CD8-positive, alpha-beta memory T cell (primary cell): ENCODE data around the gene MPPE1. TPM values are rescaled to one million over a fixed set of nuclear protein-coding genes. Genes with fewer than 3 reads are reported as not detected.
A peak's percentile ranks its signal among the peaks of the same experiment; 100 is the strongest.

Source experiments
- CTCF ChIA-PET: fragments of 350-600 bp; sonication (Branson Sonifier 250); formaldehyde crosslinking; loops from one replicate; lab custom pipeline; 2021; ENCODE audit warnings: antibody characterized with exemption; lab: Charles Lee
- POLR2A ChIA-PET: fragments of 350-600 bp; sonication (Branson Sonifier 250); formaldehyde crosslinking; loops from one replicate; lab custom pipeline; 2021; ENCODE audit warnings: antibody characterized with exemption; lab: Charles Lee
- DNase-seq, 5 donors: peaks; one replicate each; pipeline versions ENCODE4 v3.0.0 to v3.0.0-alpha.2; 2020 to 2022; ENCODE audit warnings: mixed read lengths in 1 of 5
- H3K27ac ChIP-seq: one replicate; pipeline ENCODE4 v1.7.0; 2013; ENCODE audit warnings: low read depth, mild to moderate bottlenecking, low read length, moderate library complexity
- H3K27me3 ChIP-seq: 2 replicates; pipeline ENCODE4 v1.7.0; 2013; ENCODE audit warnings: low read length, mild to moderate bottlenecking; ENCODE audit not compliant: insufficient read depth, poor library complexity, severe bottlenecking
- H3K36me3 ChIP-seq: 2 replicates; pipeline ENCODE4 v1.7.0; 2013; ENCODE audit warnings: mild to moderate bottlenecking, low read length, moderate library complexity; ENCODE audit not compliant: insufficient read depth
- H3K4me1 ChIP-seq: 2 replicates; pipeline ENCODE4 v1.7.0; 2013; ENCODE audit warnings: mild to moderate bottlenecking, low read length, moderate library complexity; ENCODE audit not compliant: insufficient read depth
- H3K4me3 ChIP-seq: 2 replicates; pipeline ENCODE4 v1.7.0; 2013; ENCODE audit warnings: mild to moderate bottlenecking, low read length
- H3K9me3 ChIP-seq: 2 replicates; pipeline ENCODE4 v1.7.0; 2013; ENCODE audit warnings: mild to moderate bottlenecking, low read length
- H3K27ac Mint-ChIP-seq, 8 donors: one replicate each; pipeline ENCODE4 v1.8.0; 2020 to 2021; ENCODE audit warnings: mixed read lengths in 8 of 8, mild to moderate bottlenecking in 6 of 8, inconsistent platforms in 3 of 8, moderate library complexity in 3 of 8
- H3K27me3 Mint-ChIP-seq, 2 donors: one replicate each; pipeline ENCODE4 v1.8.0; 2020 to 2021; ENCODE audit warnings: mixed read lengths in 2 of 2, mild to moderate bottlenecking in 1 of 2, moderate library complexity in 1 of 2
- H3K36me3 Mint-ChIP-seq, 3 donors: one replicate each; pipeline ENCODE4 v1.8.0; 2020 to 2021; ENCODE audit warnings: mixed read lengths in 3 of 3, inconsistent platforms in 1 of 3, mild to moderate bottlenecking in 1 of 3
- H3K4me1 Mint-ChIP-seq, 3 donors: one replicate each; pipeline ENCODE4 v1.8.0; 2020 to 2021; ENCODE audit warnings: mixed read lengths in 3 of 3, inconsistent platforms in 1 of 3, mild to moderate bottlenecking in 1 of 3
- H3K4me3 Mint-ChIP-seq, 7 donors: one replicate each; pipeline ENCODE4 v1.8.0; 2020 to 2021; ENCODE audit warnings: mixed read lengths in 7 of 7, mild to moderate bottlenecking in 6 of 7, moderate library complexity in 4 of 7, inconsistent platforms in 2 of 7
- H3K9me3 Mint-ChIP-seq, 5 donors: one replicate each; pipeline ENCODE4 v1.8.0; 2020 to 2022; ENCODE audit warnings: mixed read lengths in 5 of 5, mild to moderate bottlenecking in 3 of 5, moderate library complexity in 2 of 5, inconsistent platforms in 1 of 5
- polyA plus RNA-seq: library from polyadenylated mRNA; unstranded; fragments of 300-500 nt; fragmentation: Illumina TruSeq; gene quantifications from one replicate; pipeline ENCODE4 v1.2.3, GENCODE V29; 2021
- total RNA-seq, 2 experiments: library from RNA; stranded (reverse); gene quantifications; one replicate each; pipeline ENCODE4 v1.2.3, GENCODE V29; 2021

The MPPE1 gene
- total and polyA plus RNA-seq, 3 experiments from 2014 or later, result 32.3 to 44.0 (median 37.7) TPM

DNA sequence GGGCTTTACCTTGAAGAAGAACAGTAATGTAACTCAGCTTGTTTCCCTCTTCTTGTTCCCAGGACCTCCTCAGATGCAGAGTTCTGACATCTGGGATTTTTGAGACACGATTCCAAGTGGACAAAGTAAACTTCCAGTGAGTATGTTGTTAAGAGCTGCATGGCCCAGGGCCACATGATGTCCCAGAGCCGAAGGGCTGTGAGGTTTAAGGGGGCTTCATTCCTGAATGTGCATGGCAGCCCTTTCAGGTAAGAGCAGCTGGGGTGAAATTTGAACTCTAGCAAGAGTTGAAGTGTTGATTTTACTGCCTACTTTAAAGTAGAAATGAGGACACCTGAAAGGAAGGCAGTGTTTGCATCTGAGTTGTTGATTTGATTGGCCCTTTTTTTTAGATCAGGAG, 43.6 kb downstream of the MPPE1 start:
- H3K4me1 ChIP-seq, result no peaks in the 10 kb centered on the region
- Mint-ChIP-seq H3K9me3 (no peaks in the 10 kb centered on the region), H3K4me3 (no peak overlapping the region), H3K4me1 (no peaks in the 10 kb centered on the region), H3K27me3 (peaks cover 10 to 23% of the 10 kb centered on the region in 2 donors), H3K27ac (peak overlapping the region in 1 of 8 donors; percentile 54), H3K36me3 (no peaks in the 10 kb centered on the region)
- CTCF ChIA-PET, result no interaction called here
- POLR2A ChIA-PET, result no interaction called here
- H3K27me3 ChIP-seq, result no peaks in the 10 kb centered on the region
- no peaks in the 10 kb centered on the region for H3K36me3 ChIP-seq
- H3K4me3 ChIP-seq, result no peak overlapping the region
- H3K9me3 ChIP-seq, result no peaks in the 10 kb centered on the region
- no peak overlapping the region for H3K27ac ChIP-seq
- DNase-seq, result no peak

DNA sequence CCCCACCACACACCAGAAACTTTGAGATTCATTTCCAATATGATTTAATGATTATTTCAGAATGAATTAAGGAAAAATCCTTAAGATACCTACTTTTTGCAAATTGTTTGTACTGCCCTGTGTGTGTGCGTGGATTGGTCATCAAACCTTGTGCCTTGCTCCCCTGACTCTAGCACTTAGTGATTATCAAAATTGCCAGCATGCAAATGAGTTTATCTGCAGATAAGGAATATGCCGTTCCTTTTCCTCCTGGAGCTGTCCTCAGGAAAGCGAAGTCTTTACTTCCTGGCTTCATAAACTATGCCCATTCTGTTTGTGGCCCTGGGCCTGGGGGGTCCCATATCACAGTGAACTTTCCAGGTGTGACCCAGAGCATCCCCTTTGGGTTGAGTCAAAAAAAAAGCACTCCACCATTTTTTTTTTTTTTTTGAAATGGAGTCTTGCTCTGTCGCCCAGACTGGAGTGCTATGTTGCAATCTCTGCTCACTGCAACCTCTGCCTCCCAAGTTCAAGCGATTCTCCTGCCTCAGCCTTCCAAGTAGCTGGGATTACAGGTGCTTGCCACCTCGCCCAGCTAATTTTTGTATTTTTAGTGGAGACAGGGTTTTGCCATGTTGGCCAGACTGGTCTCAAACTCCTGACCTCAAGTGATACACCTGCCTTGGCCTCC, 45.5 kb downstream of the MPPE1 start:
- CTCF ChIA-PET, result no interaction called here
- peaks cover 0 to 5% (median 0%) of the 10 kb centered on the region in 3 donors for H3K4me1 Mint-ChIP-seq
- Histone ChIP-seq H3K9me3 (no peaks in the 10 kb centered on the region), H3K27ac (no peak overlapping the region), H3K4me1 (no peaks in the 10 kb centered on the region), H3K27me3 (no peaks in the 10 kb centered on the region), H3K36me3 (no peaks in the 10 kb centered on the region), H3K4me3 (no peak overlapping the region)
- H3K36me3 Mint-ChIP-seq, result no peaks in the 10 kb centered on the region
- POLR2A ChIA-PET, result no interaction called here
- no peak for DNase-seq
- no peak overlapping the region for H3K4me3 Mint-ChIP-seq
- H3K27ac Mint-ChIP-seq, result no peak overlapping the region
- peaks cover 9 to 15% of the 10 kb centered on the region in 2 donors for H3K27me3 Mint-ChIP-seq
- H3K9me3 Mint-ChIP-seq, result no peaks in the 10 kb centered on the region

DNA sequence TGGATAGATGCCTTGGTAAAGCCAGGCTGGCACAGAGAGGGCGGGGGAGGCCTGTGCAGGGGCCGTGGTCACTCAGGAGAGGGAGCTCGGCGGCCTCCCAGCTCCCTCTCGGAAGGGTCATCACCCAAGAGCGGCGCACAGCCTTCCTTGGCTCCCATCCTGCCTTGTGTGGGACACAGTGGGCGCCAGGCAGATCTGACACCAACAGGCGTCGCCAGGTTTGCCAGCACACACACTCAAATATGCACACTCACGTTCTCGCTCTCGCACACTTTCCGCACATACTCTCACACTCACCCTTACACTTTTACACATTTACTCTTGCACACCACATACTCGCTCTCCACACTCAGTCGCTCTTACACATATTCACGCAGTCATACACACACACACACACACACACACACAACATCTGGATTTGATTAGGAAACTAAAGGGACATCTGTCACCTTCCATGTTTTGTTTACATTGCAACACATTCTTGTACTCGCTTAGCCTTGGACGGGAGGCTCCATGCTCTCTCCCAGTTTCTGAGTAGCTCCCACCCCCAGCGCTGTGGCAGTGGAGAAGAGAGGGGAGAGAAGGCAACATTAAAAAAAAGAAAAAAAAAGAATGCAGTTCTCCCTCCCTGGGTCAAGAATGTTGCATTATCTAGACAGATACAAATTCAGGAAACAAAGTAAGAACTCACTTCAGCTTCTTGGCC, 46.4 kb downstream of the MPPE1 start:
- H3K4me1 Mint-ChIP-seq, result peaks cover 0 to 5% (median 0%) of the 10 kb centered on the region in 3 donors
- CTCF ChIA-PET, result no interaction called here
- POLR2A ChIA-PET, result no interaction called here
- no peaks in the 10 kb centered on the region for H3K36me3 Mint-ChIP-seq
- Histone ChIP-seq H3K4me1 (no peaks in the 10 kb centered on the region), H3K27ac (no peak overlapping the region), H3K27me3 (no peaks in the 10 kb centered on the region), H3K4me3 (no peak overlapping the region), H3K36me3 (no peaks in the 10 kb centered on the region), H3K9me3 (no peaks in the 10 kb centered on the region)
- no peak overlapping the region for H3K27ac Mint-ChIP-seq
- peaks cover 9 to 10% of the 10 kb centered on the region in 2 donors for H3K27me3 Mint-ChIP-seq
- no peaks in the 10 kb centered on the region for H3K9me3 Mint-ChIP-seq
- H3K4me3 Mint-ChIP-seq, result peak overlapping the region in 1 of 7 donors; percentile 40
- no peak for DNase-seq

- CTCF ChIA-PET, result interaction anchor here (1.1 kb wide), 1 partner anchor 10 kb away, joined by 3 read pairs; no protein-coding TSS in a partner anchor
- no peaks in the 10 kb centered on the region for H3K36me3 ChIP-seq
- H3K4me1 ChIP-seq, result no peaks in the 10 kb centered on the region
- no peak for DNase-seq
- Mint-ChIP-seq H3K27ac (peak overlapping the region in 2 of 8 donors; percentile 4 to 91), H3K36me3 (peaks cover 0 to 3% (median 0%) of the 10 kb centered on the region in 3 donors), H3K4me3 (no peak overlapping the region), H3K9me3 (no peaks in the 10 kb centered on the region), H3K4me1 (peaks cover 0 to 5% (median 0%) of the 10 kb centered on the region in 3 donors), H3K27me3 (peaks cover 2 to 8% of the 10 kb centered on the region in 2 donors)
- H3K27me3 ChIP-seq, result no peaks in the 10 kb centered on the region
- H3K4me3 ChIP-seq, result no peak overlapping the region
- POLR2A ChIA-PET, result interaction anchor here (0.6 kb wide), 1 partner anchor 10 kb away, joined by 3 read pairs; no protein-coding TSS in a partner anchor
- no peak overlapping the region for H3K27ac ChIP-seq
- H3K9me3 ChIP-seq, result no peaks in the 10 kb centered on the region
Observed at GRCh38 chr18:11860594-11861450, 47.3 kb downstream of the MPPE1 start.

GRCh38 chr18:11859903-11860407, 48.2 kb downstream of the MPPE1 start:
- Histone ChIP-seq H3K4me1 (no peaks in the 10 kb centered on the region), H3K27me3 (no peaks in the 10 kb centered on the region), H3K36me3 (no peaks in the 10 kb centered on the region), H3K27ac (no peak overlapping the region), H3K9me3 (no peaks in the 10 kb centered on the region), H3K4me3 (no peak overlapping the region)
- peaks cover 5% of the 10 kb centered on the region in 3 donors for H3K4me1 Mint-ChIP-seq
- H3K9me3 Mint-ChIP-seq, result no peaks in the 10 kb centered on the region
- H3K36me3 Mint-ChIP-seq, result peaks cover 0 to 9% (median 0%) of the 10 kb centered on the region in 3 donors
- no peak overlapping the region for H3K4me3 Mint-ChIP-seq
- ChIA-PET CTCF (interaction anchor here (1.1 kb wide), 1 partner anchor 11 kb away, joined by 3 read pairs; no protein-coding TSS in a partner anchor), POLR2A (no interaction called here)
- H3K27me3 Mint-ChIP-seq, result peaks cover 0 to 4% of the 10 kb centered on the region in 2 donors
- DNase-seq, result no peak
- no peak overlapping the region for H3K27ac Mint-ChIP-seq

- Mint-ChIP-seq H3K27me3 (peaks cover 0 to 4% of the 10 kb centered on the region in 2 donors), H3K36me3 (peaks cover 0 to 12% (median 0%) of the 10 kb centered on the region in 3 donors), H3K9me3 (no peaks in the 10 kb centered on the region), H3K27ac (peak overlapping the region in 3 of 8 donors; percentile 5 to 17 (median 7)), H3K4me3 (no peak overlapping the region), H3K4me1 (peaks cover 7 to 11% (median 10%) of the 10 kb centered on the region in 3 donors)
- ChIA-PET POLR2A (no interaction called here), CTCF (no interaction called here)
- H3K27ac ChIP-seq, result no peak overlapping the region
- H3K9me3 ChIP-seq, result no peaks in the 10 kb centered on the region
- no peaks in the 10 kb centered on the region for H3K36me3 ChIP-seq
- no peak for DNase-seq
- no peaks in the 10 kb centered on the region for H3K4me1 ChIP-seq
- H3K4me3 ChIP-seq, result no peak overlapping the region
- no peaks in the 10 kb centered on the region for H3K27me3 ChIP-seq
Observed at GRCh38 chr18:11859282-11859830, 48.8 kb downstream of the MPPE1 start.

GRCh38 chr18:11857177-11857887, 50.8 kb downstream of the MPPE1 start:
- Mint-ChIP-seq H3K36me3 (peaks cover 0 to 19% (median 0%) of the 10 kb centered on the region in 3 donors), H3K4me3 (no peak overlapping the region), H3K27me3 (peaks cover 0 to 4% of the 10 kb centered on the region in 2 donors), H3K9me3 (no peaks in the 10 kb centered on the region), H3K27ac (peak overlapping the region in 4 of 8 donors; percentile 5 to 94 (median 15)), H3K4me1 (peaks cover 19 to 30% (median 30%) of the 10 kb centered on the region in 3 donors)
- CTCF ChIA-PET, result no interaction called here
- no peak for DNase-seq
- no peak overlapping the region for H3K4me3 ChIP-seq
- H3K27me3 ChIP-seq, result no peaks in the 10 kb centered on the region
- peaks cover 13% of the 10 kb centered on the region for H3K4me1 ChIP-seq
- POLR2A ChIA-PET, result interaction anchor here (0.6 kb wide), 1 partner anchor 33 kb away, joined by 4 read pairs; no protein-coding TSS in a partner anchor
- no peaks in the 10 kb centered on the region for H3K36me3 ChIP-seq
- H3K27ac ChIP-seq, result no peak overlapping the region
- H3K9me3 ChIP-seq, result no peaks in the 10 kb centered on the region
